GM19023 (cell line): ENCODE measurements around the gene ITGB1.

Source experiments
- ATAC-seq: cut with Tn5 transposase; IDR thresholded peaks from one replicate; pipeline ENCODE4 v1.9.1; 2021; ENCODE audit warnings: mild to moderate bottlenecking, moderate library complexity; ENCODE audit not compliant: unreplicated experiment

Gene ITGB1

DNA sequence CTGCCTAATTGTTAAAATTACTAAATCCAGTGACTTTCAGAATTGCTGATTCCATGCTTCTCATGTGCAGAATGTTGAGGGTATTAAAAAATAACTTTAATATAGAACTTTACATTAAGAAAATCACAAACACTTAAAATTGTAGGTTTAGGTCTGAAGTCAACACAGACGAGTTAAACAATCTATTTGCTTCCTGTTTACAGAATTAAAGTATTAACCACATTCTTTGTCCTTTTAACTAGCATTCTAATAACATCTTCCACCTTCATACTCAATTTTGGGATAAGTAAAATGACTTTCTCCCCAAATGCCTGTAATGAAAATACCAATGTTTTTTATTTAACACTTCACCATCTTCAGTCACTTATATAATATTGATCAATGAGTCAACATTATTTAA, 2.2 kb downstream of the ITGB1 start:
- ATAC-seq: no peak

DNA sequence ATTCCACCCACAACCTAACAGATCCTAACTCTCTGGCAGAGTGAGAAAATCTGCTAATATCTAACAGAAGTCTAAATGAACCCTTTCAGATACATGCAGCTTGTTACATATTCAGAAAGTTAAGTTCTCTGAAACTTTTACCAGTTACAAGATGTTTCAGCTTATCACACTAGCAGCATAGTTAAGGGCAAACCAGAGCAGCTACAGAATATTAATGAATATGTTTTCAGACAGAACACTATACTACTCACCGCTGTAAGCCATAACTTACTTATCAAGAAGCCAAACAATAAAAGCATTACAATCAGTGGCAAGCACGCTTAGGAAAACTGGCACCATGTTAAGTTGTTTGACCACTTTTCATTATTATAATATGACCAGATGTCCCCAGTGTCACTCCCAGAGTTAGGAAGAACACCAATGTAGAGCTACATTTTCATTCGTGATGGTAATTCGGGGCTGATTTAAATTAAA, 2.7 kb downstream of the ITGB1 start:
- ATAC-seq: no peak

DNA sequence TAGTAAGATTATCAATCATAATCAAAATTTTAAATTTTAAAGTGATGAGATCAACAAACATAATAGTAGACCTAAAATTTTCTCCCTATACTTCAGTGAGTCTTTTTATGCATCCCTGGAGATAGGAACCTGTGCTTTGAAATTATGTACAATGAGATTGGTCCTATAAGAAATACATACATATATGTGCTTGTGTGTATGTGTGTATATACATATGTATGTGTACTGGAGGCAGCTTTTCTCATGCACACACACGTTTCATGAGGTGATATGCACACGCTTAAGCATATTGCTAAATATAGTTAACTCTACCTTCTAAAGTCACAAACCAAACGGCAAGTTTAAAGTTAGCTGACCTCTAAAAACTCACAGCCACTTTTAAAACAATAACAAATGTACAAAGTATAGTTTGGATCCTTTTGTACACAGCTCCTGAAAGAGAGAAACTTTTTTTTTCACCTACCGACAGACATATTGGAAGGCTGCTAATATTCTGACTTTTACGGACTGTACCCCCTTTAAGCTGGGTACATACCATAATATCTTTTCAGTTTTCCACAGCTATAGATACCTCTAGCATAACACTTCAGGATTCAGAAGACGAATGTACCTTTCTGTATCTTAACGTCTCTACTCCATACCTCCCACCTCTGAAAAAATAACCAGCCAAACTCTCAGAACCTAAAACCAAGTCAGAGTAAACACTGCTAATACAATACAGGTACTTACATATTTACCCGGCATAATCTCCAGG, 3.3 kb downstream of the ITGB1 start:
- ATAC-seq: no peak

DNA sequence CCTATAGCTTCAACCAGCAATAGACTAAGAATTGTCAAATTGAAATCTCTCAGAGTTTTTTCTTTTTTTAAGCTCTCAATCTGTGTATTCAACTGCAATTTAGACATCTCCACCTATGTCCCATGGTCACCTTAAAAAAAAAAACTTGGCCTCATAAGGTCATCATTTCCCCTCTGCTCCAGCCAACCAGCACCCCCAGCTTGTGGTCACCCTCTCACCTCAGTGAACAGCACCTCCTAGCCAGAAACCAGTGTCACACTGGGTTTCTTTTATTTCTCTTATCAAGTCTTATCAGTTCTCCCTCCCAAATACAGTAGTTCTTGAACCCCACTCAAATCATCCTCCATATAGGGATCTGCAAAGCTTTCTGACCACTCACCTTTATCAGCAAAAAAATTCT, 4.0 kb downstream of the ITGB1 start:
- ATAC-seq: no peak

DNA sequence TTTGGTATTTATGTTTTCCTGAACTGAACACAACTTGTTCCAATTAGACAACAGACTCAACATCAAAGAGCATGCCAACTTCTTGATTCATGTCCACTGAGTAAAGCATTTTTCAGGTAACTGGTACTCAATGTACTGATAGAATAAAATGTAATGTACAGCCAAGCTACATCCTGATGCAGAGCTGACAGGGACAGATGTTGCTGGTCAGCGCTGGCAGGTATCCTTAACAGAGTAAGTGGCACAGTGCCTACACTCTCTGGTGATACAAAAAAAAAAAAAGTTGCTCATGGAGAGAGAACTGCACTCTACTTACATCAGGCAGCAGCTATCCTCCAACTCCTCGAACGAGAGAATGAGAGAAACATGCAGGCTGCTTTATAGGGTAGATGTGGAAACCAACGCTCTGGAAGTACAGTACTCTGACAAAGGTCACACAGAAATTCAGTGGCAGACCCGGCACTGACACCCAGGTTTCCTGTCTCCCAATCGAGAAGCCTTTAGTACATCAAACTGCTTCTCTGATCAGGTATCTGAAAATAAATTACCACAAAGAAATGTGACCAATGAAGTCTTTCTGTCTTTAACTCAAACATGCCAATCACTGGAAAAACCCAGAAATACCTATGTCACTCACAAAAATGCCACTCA, 4.6 kb downstream of the ITGB1 start:
- ATAC-seq: no peak

DNA sequence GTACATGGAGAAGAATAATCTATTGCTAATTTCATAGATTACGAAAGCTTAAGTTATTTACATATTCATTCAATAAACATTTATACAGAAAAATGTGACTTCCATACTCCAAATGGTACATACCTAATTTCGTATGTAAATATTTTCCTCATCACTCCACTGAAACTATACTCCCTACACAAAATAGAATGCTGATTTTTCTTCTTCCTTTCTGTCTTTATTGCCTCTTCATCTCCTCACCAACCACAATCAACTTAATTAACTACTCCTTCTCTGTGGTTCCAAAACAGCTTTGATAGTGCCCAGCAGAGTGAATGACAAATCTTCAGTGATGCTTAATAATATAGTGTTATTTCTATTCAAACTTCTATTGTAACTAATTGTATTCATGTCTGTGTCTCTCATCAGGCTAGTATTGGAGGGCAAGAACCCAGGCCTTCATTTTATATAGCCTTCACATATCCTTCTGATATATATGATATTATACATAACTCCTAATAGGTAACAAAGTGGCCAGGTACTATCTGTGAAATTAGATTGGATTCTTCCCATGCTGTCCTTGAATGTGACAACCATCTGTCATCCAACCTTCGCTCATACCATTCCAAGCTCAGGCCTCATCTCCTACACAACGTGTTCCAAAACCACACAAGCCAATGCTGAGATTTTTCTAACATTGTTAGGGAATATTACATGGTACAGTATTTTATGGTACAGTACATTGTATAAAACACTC, 5.3 kb downstream of the ITGB1 start:
- ATAC-seq: no peak

DNA sequence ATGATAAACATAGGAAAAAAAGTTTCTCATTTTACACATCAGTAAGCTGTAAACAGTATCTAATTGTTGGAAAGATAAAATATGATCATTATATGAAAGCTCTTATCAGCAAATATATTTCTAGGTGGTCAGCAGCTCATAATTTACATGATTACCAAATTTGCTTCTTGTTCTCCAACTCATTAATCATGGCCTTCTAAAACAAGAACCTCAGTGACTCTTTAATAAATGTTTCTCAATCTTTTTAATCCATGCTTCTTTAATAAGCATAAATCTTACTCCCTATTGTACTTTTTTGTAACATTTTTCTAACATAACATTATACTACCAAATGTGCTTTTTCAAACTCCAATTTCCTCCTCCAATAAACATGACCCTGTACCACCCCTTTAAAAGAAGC, 5.9 kb downstream of the ITGB1 start:
- no peak for ATAC-seq

DNA sequence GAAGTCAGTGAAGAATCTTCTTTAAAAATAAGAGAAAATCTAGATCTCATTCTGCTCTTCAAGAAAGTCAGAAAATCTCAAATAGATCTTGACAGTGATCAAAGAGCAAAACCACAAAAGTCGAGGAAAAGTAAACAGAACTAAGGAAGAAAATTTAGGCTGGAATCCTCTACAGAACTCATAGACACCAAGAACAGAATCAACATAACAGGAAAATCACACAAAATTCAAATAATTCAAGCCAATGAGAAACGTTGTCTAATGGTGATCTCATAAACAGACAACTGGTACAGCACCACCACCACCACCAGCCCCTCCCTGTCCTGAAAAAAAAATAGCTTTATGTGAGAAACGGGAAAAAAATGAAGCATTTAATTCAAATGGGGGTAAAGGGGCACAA, 6.9 kb downstream of the ITGB1 start:
- no peak for ATAC-seq

DNA sequence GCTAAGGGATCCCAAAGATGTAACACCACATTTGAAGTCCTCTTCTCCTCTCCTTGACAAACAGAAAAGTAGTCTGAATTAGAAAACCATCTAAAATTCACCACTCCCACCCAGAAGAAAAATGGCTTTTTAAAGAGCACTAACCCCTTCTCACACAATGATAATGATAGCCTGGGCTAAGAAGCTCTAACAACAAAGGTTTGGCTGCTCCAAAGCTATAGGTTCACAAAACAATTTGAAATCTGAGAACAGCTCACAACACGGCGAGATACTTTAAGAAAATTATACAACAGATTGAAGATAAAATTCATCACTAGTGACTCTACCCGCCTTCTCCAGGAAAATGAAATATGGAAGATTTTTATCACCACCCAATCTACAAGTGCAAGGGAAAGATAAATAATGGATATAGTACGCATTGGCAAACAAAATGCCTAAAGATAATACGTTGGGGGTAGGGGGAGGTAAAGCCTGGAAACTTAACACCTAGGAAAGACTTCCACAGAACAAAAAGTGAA, 7.4 kb downstream of the ITGB1 start:
- ATAC-seq: no peak

DNA sequence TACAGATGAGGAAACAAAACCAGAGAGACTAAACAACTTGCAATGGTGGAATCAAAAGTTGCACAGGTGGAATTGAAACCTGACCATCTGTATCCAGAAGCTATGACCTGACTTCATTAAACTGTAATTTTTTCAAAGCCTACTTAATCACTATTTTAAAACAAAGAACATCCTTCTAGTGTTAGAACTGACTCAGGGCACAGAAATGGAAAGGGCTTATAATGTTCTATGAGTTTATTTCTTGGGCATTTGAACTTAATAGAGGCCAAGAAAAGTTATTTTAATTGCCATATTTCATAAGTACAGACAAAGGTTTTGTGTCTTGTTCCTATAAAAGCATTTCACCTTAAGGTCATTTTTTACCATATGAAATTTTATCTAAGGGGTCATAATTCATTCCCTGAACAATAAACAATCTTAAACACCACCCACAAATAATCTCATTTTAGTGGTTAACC, 8.8 kb downstream of the ITGB1 start:
- no peak for ATAC-seq

DNA sequence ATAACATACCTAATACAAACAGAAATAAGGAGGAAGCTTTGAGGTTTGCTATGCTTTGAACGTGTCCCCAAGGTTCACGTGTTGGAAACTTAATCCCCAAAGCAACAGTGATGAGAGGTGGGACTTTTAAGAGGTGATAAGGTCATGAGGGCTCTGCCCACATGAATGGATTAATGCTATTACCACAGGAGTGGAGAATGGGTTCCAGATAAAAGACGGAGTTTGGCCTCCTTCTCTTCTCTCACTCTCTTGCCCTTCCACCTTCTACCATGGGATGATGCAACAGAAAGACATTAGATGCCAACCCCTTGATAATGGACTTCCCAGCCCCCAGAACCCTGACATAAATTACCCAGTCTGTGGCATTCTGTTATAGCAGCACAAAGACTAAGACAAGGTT, 9.6 kb downstream of the ITGB1 start:
- ATAC-seq: no peak

DNA sequence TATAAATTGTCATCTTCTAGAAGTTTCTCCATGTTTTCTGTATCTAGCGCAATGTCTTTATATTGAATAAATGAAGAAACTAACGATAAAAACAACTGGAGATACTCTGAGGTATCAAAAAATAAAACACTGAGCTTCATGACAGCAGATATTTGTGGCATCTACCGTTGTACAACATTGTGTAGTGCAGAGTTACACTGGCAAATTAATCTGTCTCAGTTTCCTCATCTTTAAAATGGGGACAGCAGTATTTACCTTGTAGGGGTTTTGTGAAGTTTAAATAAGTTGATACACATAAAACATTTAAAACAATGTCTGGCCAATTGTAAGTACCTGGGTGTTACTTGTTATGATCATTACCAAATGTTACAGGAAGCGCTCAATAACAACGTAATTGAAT, 10.4 kb downstream of the ITGB1 start:
- no peak for ATAC-seq

DNA sequence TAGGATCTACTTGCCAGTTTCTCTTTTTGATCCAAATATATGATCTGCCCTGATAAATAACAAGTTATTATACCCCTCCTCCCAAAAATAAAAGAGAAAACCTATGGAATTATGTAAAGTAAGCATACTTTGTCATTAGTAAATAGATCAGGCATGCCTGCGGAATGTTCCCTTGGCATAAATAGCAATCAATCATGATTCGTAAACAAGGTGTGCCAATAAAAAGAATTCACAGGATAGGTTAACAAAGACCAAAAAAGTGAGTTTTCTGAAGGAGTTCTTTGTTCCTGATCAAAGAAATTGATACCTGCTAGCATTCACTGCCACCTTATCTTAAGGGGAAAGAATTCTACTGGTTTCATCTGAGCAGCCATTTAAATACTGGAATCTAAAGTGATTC, 11.9 kb downstream of the ITGB1 start:
- no peak for ATAC-seq

DNA sequence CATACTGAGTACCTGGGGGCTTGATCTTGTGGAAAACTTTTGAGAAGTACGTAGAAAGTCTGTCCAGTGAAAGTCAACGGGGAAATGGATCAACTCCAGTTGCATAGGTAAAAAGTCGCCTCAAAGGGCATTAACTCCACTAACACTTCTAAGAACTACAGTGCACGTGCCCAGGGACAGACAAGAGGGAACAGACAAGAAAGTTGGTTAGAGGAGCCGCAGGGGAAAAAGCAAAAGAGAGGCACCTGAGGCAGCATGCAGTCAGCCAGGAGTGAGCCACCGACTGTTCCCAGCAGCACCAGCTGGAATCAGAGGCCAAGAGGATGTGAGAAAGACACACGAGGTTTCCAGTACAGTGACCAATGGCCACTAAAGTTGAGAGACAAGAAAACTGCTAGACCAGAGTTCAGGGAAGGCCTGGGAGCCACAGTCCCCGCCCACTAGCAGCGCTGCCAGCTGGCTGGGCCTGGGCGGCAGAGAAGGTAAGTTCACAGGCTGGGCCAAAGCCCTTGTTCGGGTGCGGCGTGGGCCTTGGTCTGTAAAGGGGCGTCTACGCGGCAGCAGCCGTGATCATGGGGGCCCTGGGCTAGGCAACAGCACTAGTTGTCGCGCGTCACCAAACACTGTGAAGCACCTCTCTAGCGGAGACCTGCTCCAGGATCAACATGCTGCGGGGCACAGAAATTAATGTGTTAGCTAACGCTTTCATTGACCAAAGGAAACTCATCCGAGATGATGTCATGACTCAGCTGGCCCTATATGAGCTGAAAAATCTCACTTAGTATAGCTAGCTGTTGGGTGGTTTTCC, 14.0 kb downstream of the ITGB1 start:
- no peak for ATAC-seq

DNA sequence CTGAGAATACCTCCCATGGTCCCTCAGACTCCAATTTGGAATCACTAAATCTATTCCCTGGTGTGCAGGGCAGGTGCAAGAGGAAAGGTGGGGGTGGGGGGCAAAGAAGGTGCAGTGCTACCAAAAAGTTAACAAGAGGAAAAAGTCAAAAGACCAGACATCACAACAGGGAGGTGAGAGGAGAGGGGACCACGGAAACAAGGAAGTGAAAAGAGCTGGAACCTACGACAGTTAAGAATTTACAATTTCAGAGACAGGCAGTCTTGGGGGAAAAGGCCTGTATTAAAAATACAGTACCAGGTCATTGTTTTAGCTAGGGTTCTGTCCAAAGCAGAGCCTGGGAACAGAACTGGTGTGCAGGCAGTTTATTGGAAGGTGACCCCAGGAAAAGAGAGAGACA, 14.6 kb downstream of the ITGB1 start:
- no peak for ATAC-seq

DNA sequence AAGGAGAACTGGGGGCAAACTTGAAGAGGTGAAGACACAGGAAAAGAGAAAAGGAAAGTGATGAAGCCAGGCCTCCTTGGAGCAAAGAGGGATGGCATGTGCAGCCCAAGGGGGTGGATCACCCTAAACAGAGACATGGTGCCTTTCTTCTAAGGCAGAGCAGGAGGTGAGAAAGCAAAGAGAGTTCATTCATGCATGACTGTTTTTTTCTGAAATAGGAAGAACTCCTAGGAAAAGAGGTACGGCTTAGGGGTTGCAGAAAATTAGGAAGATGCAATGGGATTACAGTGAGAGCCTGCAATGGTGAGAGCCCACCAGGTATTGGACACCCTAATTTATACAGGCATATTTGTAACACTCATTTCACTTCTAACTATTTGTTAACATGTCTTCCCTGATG, 15.9 kb downstream of the ITGB1 start:
- no peak for ATAC-seq

DNA sequence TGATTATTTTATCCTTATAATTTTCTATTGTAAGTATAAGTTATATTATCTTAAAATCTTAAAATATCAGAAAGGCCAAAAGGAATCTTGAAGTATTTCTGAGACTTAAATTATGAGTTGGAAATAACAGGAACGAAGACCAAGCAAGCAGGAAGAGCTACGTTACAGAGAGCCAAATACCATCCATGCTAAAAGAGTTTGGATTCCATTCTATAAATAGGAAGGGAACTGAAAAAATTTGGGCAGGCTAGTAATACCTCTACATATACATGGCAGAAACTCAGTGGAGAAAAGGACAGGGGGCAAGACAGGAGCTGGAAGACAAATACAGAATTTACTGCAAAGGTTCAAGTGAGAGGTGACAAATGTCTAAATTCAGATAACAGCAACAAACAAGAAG, 16.7 kb downstream of the ITGB1 start:
- ATAC-seq: no peak

DNA sequence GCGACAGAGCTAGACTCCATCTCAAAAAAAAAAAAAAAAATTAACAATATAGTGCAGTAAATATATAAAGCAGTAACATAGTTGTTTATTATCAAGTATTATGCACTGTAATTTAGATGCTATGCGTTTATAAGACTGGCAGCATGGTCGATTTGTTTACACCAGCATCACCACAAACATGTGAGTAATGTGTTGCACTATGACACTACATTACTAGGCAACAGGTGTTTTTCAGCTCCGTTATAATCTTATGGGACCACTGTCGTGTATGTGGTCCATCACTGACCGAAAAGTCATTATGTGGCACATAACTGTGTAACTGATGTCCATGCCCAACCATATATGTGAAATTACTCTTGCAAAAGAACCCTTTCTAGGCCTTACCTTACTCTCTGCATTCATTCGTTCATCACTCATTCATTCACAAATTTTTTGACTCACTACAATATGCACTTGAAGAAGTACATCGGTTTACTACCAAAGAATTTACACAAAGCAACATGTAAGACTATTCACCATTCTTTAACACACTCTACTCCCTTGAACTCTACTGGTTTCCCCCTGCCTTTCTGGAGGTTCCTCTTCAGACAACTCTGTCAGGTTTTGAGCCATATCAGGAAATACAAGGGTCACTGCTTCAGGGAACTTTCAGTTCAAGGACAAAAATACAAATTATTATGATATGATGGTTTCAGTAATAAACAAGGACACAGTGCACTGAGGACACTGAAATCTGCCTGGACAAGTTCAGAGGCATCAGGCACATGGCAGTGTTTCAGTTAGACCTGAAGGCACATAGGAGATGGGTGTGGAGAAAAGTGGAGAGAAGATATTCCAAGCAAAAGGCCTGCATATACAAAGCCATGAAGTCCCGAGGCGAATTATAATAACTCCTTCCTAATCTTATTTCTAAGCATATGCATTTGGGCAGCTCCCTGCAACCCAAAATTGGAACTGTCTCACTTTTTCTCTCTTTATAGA, 17.4 kb downstream of the ITGB1 start:
- no peak for ATAC-seq

DNA sequence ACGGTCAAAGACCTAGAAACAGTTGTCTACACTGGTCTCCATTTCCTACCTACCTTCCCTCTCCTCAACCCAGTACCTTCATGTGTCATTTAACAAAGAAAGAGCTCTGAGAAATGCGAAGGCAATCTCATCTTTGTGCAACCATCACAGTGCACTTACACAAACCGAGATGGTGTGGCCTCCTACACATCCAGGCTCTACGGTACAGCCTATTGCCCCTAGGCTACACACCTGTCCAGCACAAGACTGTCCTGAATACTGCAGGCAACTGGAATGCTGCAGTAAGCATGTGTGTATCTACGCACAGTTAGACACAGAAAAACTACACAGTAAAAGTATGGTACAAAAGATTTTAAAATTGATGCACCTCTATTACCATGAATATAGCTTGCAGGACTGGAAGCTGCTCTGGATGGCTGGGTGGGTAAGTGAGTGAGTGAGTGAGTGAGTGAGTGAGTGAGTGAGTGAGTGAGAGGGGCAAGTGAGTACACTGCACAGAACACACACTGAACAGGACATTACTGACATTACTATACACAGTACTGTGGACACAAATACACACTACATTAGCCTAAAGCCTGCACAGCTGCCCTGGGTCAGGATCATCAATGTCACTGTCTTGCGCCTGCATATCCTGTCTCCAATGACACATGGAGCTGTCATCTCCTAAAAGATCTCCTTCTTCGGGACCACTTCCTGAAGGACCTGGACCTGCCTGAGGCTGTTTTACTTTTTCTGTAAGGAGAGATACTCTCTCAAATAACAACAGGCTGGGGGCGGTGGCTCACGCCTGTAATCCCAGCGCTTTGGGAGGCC, 18.5 kb downstream of the ITGB1 start:
- ATAC-seq: no peak
